Neural cell (in vitro differentiated cells): ENCODE results near the gene AVEN.

ENCODE experiments used
- CTCF ChIP-seq: fragments of 450-650 bp; IDR thresholded peaks from 2 replicates; pipeline ENCODE4 v1.5.1; 2014; ENCODE audit warnings: antibody characterized with exemption, mild to moderate bottlenecking, moderate library complexity; ENCODE audit not compliant: poor library complexity, severe bottlenecking
- EP300 ChIP-seq: fragments of 450-650 bp; conservative IDR thresholded peaks from 2 replicates; pipeline ENCODE4 v1.6.1; 2014; ENCODE audit warnings: antibody characterized with exemption, mild to moderate bottlenecking, moderate library complexity; ENCODE audit not compliant: poor library complexity, severe bottlenecking
- EZH2 ChIP-seq: fragments of 200-600, 300-800 bp; shearing (Covaris generic), sonication (generic); IDR thresholded peaks from 2 replicates; pipeline ENCODE4 v1.6.1; 2014; ENCODE audit warnings: antibody characterized with exemption, low read length, borderline replicate concordance, mild to moderate bottlenecking; ENCODE audit not compliant: insufficient read depth, poor library complexity, severe bottlenecking
- MXI1 ChIP-seq: fragments of 450-650 bp; conservative IDR thresholded peaks from 2 replicates; pipeline ENCODE4 v1.6.1; 2014; ENCODE audit warnings: antibody characterized with exemption, mild to moderate bottlenecking; ENCODE audit not compliant: poor library complexity, severe bottlenecking
- POLR2AphosphoS5 ChIP-seq: IDR thresholded peaks from 2 replicates; pipeline ENCODE4 v1.6.1; 2012
- REST ChIP-seq: IDR thresholded peaks from 2 replicates; pipeline ENCODE4 v1.6.1; 2012; ENCODE audit warnings: borderline replicate concordance
- SMC3 ChIP-seq: fragments of 450-650 bp; conservative IDR thresholded peaks from 2 replicates; pipeline ENCODE4 v1.6.1; 2014; ENCODE audit warnings: antibody characterized with exemption, mild to moderate bottlenecking, moderate library complexity; ENCODE audit not compliant: poor library complexity

GRCh38 chr15:33872416-33873106, 166.4 kb downstream of the AVEN start:
- TF ChIP-seq CTCF (no peak), SMC3 (no peak), EZH2 (no peak), EP300 (no peak), POLR2AphosphoS5 (no peak), REST (no peak), MXI1 (no peak)
